GM18519 (cell line): ENCODE measurements around the gene ERVK3-1.
A peak's percentile ranks its signal among the peaks of the same experiment; 100 is the strongest.
"Not testable (repeated sequence)": the region's sequence is repeated elsewhere in the genome, so short reads cannot be mapped to it uniquely, and the experiment has no call there.

Experiments
- ATAC-seq: cut with Tn5 transposase; IDR thresholded peaks from one replicate; pipeline ENCODE4 v1.9.1; 2021; ENCODE audit warnings: mild to moderate bottlenecking, moderate library complexity; ENCODE audit not compliant: unreplicated experiment, low FRiP score

Gene ERVK3-1

DNA sequence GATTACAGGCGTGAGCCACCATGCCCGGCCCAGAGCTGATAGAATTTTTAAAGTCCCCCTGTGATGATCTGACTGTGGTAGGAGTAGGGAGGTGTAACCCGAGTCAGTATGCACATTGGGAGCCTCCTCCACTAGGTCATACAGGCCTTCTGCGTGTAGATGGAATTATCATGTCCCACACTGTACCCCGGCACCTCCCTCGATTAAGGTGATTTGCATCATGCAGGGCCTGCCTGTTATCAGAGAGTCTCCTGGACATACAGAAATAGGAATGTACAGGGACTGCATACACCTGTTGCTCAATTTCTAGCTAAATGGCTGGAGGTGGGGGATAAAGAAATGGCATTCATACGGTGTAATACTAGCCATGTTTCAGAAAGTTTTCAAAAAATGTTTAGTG is 922 bp upstream of the ERVK3-1 start:
- ATAC-seq: no peak

DNA sequence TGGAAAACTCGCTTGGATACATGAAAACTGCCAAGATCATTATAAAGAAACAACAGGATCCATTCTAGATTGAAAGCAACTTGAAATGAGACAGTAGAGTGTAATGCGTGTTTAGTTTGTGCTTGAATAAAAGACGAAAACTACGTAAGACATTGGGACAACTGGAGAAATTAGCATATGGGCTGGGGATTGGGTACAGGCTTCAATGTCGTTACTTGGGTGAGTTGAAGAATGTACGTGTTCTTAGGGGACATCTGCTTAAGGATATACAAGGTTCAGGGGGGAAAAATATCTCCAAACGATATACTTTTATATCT is 471 bp upstream of the ERVK3-1 start:
- ATAC-seq: no peak

DNA sequence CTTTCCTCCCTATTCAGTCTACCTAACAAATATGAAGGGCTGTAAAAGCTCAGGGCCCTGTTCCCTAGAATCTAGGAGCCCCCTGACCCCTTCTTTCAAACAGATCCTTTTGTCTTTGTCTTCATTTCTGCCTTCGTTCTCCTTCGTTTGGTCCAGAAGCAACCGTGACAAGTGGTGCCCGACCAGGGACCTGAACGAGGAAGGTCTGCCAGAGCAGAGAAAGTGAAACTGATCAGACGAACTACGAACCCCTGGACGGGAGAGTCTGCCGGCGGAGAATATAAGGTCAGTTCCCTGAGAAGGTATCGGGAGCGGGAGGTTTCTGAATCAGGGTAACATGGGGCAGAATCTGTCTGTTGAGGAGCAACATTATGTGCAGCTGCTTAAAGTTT is 751 bp downstream of the ERVK3-1 start:
- no peak for ATAC-seq

DNA sequence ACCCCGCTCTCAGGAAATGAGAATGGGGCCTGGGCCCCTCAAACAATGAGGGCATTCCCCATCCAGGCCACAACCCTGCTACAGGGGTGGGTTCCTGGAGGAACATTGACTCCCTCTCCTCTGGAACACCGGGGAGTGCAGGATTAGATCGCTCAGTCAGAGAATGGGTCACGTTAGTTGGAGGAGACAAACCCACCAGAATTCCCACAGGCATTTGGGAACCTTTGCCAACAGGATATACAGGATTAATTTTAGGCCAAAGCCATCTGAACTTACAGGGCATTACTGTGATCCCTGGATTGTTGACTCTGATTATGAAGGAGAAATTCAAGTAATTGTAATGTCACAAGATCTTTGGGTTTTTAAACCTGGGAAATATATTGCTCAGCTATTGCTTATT is 2.6 kb downstream of the ERVK3-1 start:
- no peak for ATAC-seq

DNA sequence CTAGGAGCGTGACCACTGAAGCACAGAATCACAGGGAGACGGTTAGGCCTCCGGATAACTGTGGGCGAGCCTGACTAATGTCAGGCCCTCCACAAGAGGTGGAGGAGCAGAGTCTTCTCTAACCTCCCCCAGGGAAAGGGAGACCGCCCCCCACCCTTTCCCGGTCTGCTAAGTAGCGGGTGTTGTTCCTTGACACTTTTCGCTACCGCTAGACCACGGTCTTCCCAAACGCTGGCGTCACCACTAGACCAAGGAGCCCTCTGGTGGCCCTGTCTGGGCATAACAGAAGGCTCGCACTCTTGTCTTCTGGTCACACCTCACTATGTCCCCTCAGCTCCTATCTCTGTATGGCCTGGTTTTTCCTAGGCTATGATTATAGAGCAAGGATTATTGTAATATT is 5.5 kb downstream of the ERVK3-1 start:
- ATAC-seq: not testable (repeated sequence)

DNA sequence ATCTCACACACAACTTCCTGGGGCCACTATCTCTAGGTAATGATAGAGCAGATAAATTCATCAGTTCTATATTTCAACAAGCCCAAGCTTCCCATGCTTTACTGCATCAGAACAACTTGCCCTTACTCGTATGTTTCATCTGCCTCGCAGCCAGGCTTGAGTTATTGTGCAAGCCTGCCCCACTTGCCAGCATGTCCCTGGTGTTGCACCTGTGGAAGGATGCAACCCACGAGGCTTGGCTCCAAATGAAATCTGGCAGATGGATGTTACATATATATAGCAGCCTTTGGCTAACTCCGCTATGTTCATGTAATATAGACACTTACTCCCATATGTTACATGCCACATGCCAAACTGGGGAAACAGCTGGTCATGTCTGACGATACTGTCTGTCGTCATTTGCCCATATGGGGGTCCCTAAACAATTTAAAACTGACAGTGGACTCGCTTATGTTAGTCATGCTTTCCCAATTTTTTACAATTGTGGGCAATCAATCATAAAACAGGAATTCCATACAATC is 6.2 kb downstream of the ERVK3-1 start:
- no peak for ATAC-seq

DNA sequence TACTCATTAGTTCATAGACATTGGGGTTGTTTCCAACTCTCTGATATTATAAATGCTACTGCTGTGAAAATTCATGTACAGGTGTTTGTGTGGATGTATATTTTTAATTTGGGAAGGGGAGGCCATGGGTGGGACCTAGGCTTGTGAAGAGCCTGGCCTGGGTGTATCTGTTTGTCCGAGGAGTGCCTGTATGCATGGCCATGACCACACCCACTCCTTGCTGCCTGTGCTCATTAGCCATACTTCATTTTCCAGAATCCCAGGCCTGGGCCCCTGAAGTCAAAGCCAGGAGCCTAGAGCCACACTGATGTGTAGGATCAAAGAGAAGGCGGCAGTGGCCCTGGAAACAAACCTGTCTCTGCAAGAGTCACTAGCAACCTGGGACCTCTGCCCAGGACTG is 10.4 kb downstream of the ERVK3-1 start:
- ATAC-seq: no peak

DNA sequence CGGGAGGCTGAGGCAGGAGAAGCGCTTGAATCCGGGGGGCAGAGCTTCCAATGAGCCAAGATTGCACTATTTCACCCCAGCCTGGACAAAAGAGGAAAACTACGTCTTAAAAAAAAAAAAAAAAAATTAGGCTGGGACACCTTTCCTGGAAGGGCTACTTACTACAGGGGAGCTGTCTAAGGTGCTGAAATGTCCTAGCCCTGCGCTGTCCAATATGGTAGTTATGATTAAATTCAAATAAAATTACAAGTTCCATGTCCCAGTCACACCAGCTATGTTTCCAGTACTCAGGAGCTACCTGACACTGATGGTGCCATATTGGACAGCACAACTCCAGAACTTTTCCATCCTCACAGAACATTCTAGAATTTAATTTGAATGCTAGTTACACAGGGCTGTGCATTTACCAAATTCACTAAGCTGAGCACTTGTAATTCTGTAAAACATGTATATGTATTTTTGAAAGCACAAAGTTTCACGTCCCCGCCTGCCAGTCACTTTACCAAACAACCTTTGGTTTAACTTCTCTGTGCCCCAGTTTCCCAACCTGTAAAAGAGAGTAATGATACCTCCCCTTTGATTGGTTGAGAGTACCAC is 12.4 kb downstream of the ERVK3-1 start:
- no peak for ATAC-seq

DNA sequence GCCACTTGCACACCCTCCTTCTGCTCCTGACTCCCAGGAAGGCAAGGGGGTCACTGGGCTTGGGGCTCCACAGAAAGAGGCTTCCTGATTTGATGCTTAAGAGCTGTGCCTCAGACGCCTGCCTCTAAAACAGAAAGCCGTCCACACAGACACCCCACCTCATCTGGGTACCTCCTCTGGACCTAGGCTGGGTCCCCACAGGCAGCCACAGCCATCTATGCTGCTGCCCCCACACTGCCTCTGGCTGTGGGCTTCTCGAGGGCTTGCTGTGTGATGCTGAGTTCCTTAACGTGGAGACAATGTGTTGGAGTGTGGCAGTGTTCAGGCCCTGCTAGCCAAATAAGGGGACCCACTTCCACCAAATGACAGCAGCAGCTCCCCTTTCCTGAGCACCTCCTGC is 13.1 kb downstream of the ERVK3-1 start:
- no peak for ATAC-seq

DNA sequence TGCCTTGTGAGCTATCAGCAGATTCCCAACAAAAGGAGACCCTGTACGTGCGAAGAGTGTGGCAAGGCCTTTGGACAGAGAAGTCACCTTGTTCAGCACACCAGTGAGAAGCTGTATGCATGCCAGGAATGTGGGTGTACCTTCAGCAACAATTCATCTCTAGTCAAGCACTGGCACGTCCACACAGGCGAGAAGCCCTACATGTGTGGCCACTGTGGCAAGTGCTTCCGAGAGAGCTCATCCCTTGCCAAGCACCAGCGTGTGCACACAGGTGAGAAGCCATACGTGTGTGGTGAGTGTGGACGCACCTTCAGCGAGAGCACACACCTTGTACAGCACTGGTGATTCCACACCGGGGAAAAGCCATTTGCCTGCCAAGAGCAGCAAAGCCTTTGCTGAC is 14.1 kb downstream of the ERVK3-1 start:
- ATAC-seq: no peak

DNA sequence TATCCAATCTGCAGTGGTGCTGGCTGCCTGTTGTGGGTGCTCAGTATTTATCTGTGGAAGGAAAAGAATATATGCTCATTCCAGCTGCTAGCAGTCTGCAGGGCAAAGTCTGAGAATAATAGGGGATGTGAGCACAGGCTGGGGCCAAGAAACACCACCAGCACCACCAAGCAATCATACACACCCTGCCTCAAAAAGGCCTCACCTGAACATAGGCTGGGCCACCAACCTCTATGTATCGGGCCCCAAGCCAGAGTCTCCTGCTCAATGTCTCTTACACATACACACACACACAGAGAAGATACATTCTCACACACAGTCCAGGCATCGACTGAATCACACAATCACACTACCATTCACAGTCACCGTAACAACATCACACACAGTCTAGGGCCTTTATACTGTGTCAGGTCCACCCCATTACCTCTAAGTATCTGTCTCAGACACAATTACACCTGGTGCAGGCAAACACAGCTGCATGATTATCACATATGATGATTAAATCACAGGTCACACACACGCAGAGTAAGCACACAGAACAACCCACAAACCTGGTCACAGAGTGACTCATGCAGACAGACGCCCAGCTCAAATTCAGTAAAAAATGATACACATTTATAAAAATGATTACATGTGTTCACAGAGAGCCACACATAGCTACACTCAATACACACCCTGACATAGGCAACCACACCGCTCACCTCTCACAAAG is 20.3 kb downstream of the ERVK3-1 start:
- ATAC-seq: no peak

DNA sequence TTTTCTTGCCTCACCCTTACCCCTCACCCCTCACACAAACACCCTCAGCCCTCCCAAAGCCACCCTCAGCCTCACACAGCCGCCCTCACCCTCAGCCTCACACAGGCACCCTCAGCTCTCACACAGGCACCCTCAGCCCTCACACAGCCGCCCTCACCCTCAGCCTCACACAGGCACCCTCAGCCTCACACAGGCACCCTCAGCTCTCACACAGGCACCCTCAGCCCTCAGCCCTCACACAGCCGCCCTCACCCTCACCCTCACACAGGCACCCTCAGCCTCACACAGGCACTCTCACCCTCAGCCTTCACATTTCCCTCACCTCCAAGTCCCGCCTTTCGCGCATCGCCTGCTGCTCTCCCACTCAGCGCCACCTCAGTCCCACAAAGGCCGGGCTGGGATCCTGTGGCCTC is 21.3 kb downstream of the ERVK3-1 start:
- ATAC-seq: no peak

DNA sequence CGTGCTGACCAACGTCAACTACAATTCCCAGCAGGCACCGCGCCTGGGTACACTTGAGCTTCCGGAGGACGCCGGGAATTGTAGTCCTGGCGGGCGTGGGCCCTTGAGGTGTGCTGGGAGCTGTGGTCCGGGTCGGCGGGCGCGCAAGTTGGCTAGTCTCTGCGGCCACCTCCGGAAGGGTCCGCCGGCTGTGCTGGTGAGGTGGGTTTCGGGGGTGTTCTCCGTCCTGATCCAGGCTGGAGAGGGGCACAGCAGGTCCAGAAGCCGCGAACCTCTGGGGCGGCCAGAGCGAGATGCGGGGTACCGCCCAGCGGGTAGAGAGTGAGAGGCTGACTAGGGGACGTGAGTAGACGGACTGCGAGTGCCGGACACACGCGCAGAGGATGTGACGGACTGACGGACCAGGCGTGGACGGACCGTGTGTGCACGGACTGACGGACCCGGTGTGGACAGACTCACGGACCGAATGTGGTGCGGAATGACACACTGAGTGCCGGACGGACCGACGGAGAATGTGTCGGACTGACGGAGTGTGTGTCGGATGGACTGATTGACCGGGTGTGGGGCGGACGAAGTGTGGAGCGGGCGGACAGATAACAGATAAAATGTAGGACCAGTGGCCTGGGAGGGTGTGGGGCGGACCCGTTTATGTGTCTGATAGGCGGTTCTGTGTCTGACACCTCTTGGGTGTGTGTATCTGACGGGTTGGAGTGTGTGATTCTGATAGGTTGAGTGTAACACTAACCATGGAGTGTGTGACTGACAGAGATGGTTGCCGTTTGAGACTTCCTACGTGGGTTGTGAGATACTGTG is 21.9 kb downstream of the ERVK3-1 start, which contains the start of gene ZSCAN22:
ZSCAN22 (plus strand) TSS at position 81 of the 813 bp plus-strand sequence. CDS start 7,809 bp downstream, outside the sequence.
- ATAC-seq: peak; percentile 70

DNA sequence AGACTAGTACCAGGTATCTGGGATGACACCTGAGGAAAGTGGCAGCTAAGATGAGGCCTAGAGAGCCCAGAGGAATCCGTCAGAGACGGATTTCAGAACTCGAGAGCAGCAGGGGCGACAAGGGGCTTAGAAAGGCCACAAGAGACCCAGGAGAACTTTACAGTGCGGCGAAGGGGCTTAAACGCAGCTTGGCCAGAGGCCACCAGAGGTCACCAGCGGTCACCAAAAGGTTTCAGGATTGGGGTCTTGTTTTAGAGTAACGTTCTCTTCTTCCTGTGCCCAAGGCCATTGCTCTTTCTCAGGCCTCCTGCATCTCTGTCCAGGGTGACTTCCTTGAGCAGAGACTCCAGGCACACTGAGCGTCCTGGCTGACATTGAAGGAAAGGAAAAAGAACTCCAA is 23.8 kb downstream of the ERVK3-1 start:
- ATAC-seq: no peak

DNA sequence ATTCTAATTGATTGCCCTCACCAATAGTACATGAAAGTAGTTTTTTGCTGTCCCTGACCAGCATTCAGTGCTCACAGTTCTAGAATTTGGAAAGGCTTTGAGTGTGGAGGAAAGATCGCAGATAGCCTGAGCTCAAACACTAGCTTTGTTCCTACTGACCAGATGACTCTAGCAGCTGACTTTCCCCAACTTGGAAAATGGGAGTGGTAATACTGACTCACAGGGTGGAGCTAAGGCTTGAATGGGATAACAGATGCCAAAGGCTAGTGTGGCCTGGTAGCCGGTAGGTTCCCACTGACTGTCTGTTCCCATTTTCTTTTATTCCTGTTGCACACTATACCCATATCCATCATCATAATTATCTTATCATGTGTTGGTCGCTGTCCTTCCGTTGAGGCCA is 25.3 kb downstream of the ERVK3-1 start:
- ATAC-seq: no peak

DNA sequence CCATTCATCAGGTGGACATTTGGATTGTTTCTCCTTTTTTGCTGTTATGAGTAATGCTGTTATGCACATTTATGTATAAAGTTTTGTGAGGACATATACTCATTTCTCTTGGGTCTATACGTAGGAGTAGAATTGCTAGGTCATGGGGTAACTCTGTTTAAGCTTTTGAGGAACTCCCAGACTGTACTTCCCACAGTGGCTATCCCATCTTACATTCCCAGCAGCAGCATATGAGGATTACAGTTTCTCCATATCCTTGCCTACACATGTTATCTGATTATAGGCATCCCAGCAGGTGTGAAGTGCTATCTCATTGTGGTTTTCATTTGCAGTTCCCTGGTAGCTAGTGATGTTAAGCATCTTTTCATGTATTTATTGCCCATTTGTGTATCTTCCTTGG is 27.5 kb downstream of the ERVK3-1 start:
- no peak for ATAC-seq

DNA sequence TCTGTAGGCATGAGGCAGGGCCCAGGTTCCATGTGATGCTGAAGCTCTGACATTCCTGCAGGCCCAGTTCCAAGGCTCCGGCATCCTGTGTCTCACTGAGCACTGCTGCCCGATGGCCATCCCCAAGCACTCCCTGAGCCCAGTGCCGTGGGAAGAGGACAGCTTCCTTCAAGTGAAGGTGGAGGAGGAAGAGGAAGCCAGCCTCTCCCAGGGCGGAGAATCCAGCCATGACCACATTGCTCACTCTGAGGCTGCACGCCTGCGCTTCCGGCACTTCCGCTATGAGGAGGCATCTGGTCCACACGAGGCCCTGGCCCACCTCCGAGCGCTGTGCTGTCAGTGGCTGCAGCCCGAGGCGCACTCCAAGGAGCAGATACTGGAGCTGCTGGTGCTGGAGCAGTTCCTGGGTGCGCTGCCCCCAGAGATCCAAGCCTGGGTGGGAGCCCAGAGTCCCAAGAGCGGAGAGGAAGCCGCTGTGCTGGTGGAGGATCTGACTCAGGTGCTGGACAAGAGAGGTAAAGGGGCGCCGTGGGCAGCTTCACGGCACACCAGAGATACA is 29.6 kb downstream of the ERVK3-1 start:
- ATAC-seq: no peak

DNA sequence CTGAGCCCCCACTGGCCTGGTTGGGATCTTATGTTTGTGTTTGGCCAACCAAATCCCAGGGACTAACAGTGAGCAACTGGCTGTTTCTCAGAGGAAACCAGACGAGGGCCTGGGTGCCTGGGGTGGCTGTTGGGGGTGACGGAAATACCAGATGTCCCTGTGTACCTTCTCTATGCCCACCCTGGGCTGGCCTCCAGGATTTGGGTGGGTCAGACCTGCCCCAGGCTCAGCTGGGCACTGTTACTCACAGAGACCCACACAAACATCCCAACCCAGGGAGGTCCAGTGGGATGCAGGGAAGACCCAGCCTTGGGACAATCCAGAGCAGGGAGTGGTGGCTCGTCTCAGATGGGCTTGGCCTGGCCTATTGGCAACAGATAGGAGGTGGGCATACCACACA is 30.5 kb downstream of the ERVK3-1 start:
- no peak for ATAC-seq

DNA sequence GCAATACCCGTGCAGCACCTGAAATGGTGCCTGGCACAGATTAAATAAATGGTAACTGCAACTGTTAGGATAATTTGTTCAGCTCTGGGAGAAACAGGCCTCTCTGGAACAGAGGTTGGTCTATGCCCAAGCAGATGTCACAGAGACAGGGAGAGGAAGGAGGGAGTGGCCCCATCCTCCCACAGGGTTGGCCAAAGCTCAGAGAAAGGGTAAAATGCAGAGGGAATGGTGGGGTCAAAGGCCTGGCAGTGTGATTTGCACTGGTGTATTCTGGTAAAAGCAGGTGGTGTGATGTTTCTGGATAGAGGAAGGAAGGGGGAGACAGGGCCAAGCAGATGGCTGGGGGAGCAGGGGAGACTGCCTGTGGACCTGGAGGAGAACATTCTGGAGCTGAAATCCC is 31.0 kb downstream of the ERVK3-1 start:
- no peak for ATAC-seq

DNA sequence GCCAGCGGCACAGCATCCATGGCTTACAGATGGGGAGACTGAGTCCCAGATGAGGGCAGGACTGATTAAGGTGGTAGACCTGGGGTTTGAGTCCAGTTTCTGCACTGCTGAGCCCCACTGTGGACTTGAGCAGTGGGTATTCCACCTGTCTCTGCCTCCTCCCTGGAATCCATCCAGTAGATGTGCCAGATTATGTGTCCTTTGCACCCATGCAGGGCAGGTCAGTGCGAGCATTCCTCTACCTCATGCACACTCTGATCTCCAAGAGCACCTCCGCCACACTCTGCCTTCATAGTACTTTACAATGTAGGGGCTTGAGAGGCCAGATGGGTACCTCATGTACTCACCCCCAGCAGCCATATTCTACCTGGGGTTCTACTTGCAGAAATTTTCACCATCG is 31.6 kb downstream of the ERVK3-1 start:
- ATAC-seq: no peak

DNA sequence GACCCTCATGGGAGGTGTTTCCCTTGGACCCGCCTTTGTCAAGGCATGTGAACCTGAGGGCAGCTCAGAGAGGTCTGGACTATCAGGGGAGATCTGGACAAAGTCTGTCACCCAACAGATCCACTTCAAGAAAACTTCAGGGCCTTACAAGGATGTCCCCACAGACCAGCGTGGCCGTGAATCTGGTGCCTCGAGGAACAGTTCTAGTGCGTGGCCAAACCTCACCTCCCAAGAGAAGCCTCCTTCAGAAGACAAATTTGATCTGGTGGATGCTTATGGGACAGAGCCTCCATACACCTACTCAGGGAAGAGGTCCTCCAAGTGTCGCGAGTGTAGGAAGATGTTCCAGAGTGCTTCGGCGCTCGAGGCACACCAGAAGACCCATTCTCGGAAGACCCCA is 33.2 kb downstream of the ERVK3-1 start:
- no peak for ATAC-seq
